ENCODE measurements around the gene AARSD1.

AARSD1 gene

GRCh38 chr17:42964161-42964932 is at the start of gene AARSD1:
Gene AARSD1, minus strand, starts transcription at chr17:42964454. Its CDS starts 14 bp downstream, at chr17:42964440.
- H3K36me3 Mint-ChIP-seq (ENCODE audit: low read depth): peaks cover 28% of the 10 kb centered on the region
- H3K9me3 Mint-ChIP-seq: no peaks in the 10 kb centered on the region
- H3K4me1 Mint-ChIP-seq: peaks cover 28% of the 10 kb centered on the region
- H3K27me3 Mint-ChIP-seq (ENCODE audit: low read depth, poor library complexity): peaks cover 7% of the 10 kb centered on the region
- peak; percentile 86 for DNase-seq
- peak within 1 kb of the TSS; percentile 97 for H3K27ac Mint-ChIP-seq
- TF ChIP-seq CTCF (IDR thresholded peaks at IDR 0.05): no peak
- H3K4me3 Mint-ChIP-seq: peak within 1 kb of the TSS; percentile 92

GRCh38 chr17:43013296-43013695 is 49.0 kb upstream of the AARSD1 start:
- DNase-seq: no peak
- Mint-ChIP-seq H3K27me3 (ENCODE audit: low read depth, poor library complexity) (peaks cover 2% of the 10 kb centered on the region), H3K9me3 (no peaks in the 10 kb centered on the region), H3K27ac (peak overlapping the region; percentile 36), H3K4me3 (no peak overlapping the region), H3K36me3 (ENCODE audit: low read depth) (peaks cover 13% of the 10 kb centered on the region), H3K4me1 (peaks cover 50% of the 10 kb centered on the region)
- no peak for TF ChIP-seq CTCF (IDR thresholded peaks at IDR 0.05)

GRCh38 chr17:43011728-43012472 is 47.6 kb upstream of the AARSD1 start:
- peaks cover 2% of the 10 kb centered on the region for H3K27me3 Mint-ChIP-seq (ENCODE audit: low read depth, poor library complexity)
- no peak for TF ChIP-seq CTCF (IDR thresholded peaks at IDR 0.05)
- peaks cover 6% of the 10 kb centered on the region for H3K36me3 Mint-ChIP-seq (ENCODE audit: low read depth)
- H3K4me3 Mint-ChIP-seq: no peak overlapping the region
- no peak overlapping the region for H3K27ac Mint-ChIP-seq
- DNase-seq: no peak
- peaks cover 43% of the 10 kb centered on the region for H3K4me1 Mint-ChIP-seq
- no peaks in the 10 kb centered on the region for H3K9me3 Mint-ChIP-seq

- no peak for DNase-seq
- no peak for TF ChIP-seq CTCF (IDR thresholded peaks at IDR 0.05)
- peaks cover 6% of the 10 kb centered on the region for H3K36me3 Mint-ChIP-seq (ENCODE audit: low read depth)
- H3K27me3 Mint-ChIP-seq (ENCODE audit: low read depth, poor library complexity): no peaks in the 10 kb centered on the region
- H3K4me1 Mint-ChIP-seq: peaks cover 41% of the 10 kb centered on the region
- no peaks in the 10 kb centered on the region for H3K9me3 Mint-ChIP-seq
- no peak overlapping the region for H3K4me3 Mint-ChIP-seq
- no peak overlapping the region for H3K27ac Mint-ChIP-seq
Observed at GRCh38 chr17:43010667-43011308, 46.5 kb upstream of the AARSD1 start.

- H3K36me3 Mint-ChIP-seq (ENCODE audit: low read depth): peaks cover 24% of the 10 kb centered on the region
- no peaks in the 10 kb centered on the region for H3K9me3 Mint-ChIP-seq
- peak within 1 kb of the TSS; percentile 76 for H3K4me3 Mint-ChIP-seq
- H3K4me1 Mint-ChIP-seq: peaks cover 9% of the 10 kb centered on the region
- no peak for TF ChIP-seq CTCF (IDR thresholded peaks at IDR 0.05)
- DNase-seq: peak; percentile 58
- H3K27me3 Mint-ChIP-seq (ENCODE audit: low read depth, poor library complexity): no peaks in the 10 kb centered on the region
- H3K27ac Mint-ChIP-seq: peak within 1 kb of the TSS; percentile 86
Observed at GRCh38 chr17:43006639-43007551, 42.6 kb upstream of the AARSD1 start, which contains the start of gene IFI35. Gene IFI35, plus strand, starts transcription at chr17:43006784. Its CDS starts 164 bp downstream, at chr17:43006948.

Measured in nephron progenitor cell (in vitro differentiated cells).